LNCAP (cell line): Measurements from ENCODE around the gene HDAC4.

Experiments
- TF ChIP-seq, protein P1 (sequence below): fragments of 450-650 bp; IDR thresholded peaks from 2 replicates; pipeline ENCODE4 v1.5.1; 2017; ENCODE audit warnings: mild to moderate bottlenecking

The HDAC4 gene

DNA sequence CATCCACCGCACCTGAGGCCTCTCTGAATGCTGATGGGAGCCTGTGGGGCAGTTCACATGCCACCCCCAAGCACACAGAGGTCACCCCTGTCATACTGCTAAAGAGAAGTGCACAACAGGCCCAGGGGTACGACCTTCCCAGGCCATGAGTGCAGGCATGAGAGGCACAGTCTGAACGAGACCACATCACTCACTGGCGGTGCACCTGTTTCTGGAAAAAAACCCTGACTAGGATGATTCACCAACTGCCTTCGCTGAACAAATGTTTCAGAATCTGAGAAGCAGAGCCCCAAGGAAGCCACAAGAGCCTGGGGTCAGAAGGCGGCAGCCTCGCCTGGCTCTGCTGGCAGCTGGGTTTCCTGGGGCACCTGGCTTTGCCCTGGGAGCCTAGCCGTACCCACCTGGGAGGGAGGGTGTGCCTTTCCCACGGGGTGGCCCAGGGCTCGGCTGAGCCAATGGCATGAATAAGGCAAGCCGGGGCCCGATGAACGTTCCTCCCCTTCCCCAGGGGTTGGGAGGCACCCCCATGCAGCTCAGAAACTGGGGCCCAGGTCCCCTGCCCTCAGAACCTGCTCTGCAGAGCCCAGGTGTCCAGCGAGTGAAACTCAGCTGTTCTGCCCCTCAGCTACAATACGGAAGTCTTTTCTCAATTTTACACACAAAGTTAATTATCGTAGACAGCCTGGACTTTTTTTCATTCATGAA, 73.8 kb downstream of the HDAC4 start:
- TF ChIP-seq, protein P1, sequence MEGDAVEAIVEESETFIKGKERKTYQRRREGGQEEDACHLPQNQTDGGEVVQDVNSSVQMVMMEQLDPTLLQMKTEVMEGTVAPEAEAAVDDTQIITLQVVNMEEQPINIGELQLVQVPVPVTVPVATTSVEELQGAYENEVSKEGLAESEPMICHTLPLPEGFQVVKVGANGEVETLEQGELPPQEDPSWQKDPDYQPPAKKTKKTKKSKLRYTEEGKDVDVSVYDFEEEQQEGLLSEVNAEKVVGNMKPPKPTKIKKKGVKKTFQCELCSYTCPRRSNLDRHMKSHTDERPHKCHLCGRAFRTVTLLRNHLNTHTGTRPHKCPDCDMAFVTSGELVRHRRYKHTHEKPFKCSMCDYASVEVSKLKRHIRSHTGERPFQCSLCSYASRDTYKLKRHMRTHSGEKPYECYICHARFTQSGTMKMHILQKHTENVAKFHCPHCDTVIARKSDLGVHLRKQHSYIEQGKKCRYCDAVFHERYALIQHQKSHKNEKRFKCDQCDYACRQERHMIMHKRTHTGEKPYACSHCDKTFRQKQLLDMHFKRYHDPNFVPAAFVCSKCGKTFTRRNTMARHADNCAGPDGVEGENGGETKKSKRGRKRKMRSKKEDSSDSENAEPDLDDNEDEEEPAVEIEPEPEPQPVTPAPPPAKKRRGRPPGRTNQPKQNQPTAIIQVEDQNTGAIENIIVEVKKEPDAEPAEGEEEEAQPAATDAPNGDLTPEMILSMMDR: no peak

DNA sequence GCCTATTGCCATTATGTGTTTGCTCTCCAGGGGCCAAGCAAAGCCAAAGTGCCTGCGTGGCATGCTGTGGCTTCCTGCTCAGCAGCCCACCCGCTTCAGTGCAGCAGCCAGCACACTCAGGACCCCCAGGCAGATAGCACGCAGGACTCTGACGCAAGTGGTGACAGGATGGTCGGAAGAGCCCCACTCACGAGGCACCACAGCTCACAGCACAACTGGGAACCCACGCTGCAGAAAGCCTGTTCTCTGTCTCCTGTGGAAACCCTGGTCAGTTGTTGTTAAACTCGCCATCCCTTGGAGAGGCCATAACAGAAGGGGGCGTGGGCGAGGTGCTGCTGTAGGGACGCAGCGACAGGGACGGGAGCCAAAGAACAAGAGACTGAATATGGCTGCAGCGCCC, 76.4 kb downstream of the HDAC4 start:
- TF ChIP-seq, protein P1: no peak

DNA sequence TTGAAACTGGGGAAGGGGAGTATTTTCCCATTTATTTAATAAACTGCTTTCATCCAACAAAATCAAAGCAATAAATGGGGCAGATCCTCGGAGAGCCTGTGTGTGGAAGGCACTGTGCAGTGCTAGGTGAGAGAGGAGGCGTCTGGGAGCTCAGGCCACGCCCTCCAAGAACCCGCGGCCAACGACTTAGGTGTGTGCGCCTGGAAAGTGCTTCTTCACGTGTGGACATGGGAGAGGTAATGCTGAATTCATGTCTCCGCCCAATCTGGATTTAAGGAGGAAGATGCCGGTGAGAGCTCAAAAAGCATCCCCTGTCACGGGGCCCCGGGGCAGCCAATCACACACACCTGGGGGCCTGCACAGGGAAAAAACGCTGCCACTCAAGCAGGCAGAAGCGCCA, 77.4 kb downstream of the HDAC4 start:
- TF ChIP-seq, protein P1: no peak

DNA sequence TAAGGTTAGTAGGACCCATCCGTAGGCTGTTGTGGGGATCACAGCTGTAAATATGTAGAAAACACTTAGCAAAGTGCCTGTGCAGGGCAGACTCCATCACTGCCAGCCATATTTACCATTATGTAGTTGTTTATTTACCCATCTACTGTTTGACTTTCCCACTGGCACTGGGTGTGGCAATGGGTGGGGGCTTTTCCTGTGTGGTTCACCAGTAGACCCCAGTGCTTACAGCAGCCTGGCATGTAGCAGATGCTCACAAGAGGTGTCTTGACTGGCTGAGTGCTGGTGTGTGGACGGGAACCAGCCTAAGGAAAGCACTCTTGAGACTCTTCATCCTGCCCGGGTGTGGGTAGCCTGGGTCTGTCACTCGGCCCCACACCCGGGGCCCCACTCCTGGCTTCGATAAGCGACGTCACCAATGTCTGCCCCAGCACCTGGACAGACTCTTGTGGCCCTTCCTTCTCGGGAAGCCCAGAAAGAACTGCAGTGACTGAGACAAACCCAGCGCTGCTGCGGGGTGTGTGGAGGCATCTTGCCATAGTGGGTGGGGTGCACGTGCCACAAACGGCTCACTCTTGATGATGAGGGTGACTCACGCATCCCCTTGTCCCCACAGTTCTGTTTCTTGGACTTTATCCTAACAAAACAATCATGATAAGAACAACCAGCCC, 78.3 kb downstream of the HDAC4 start:
- TF ChIP-seq, protein P1: no peak

DNA sequence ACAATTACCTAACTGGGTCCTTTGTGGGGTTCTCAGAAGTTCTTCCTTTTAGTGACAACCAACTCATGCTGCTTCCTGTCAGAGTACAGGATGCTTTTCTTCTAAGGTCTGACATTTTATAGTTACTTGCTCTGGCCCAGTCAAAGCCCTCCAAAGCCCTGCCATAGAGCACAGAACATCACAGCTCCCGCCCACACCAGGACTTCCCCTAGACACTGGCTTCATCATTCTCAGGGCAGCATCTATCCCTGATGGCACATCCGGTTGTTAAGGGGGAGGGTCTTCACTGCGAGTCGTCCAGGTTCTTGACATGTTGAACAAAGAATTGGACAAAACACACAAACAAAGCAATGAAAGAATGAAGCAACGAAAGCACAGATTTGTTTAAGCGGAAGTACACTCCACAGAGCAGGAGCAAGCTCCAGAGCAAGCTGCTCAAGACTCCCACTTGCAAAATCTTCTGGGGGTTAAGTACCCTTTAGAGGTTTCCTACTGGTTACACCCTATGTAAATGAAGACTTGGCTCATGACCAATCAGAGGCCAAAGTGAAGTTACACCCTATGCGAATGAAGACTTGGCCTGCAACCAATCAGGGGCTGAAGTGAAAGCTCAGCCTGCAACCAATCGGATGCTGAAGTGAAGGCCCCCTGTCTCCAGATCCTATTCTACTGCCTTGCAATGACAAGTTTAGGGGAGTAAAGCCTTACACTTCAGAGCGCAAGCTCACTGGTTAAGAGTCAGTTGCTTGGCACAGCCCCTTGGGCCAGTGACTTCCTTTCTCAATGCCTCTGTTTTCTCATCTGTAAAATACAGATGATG, 79.0 kb downstream of the HDAC4 start:
- TF ChIP-seq, protein P1: no peak

DNA sequence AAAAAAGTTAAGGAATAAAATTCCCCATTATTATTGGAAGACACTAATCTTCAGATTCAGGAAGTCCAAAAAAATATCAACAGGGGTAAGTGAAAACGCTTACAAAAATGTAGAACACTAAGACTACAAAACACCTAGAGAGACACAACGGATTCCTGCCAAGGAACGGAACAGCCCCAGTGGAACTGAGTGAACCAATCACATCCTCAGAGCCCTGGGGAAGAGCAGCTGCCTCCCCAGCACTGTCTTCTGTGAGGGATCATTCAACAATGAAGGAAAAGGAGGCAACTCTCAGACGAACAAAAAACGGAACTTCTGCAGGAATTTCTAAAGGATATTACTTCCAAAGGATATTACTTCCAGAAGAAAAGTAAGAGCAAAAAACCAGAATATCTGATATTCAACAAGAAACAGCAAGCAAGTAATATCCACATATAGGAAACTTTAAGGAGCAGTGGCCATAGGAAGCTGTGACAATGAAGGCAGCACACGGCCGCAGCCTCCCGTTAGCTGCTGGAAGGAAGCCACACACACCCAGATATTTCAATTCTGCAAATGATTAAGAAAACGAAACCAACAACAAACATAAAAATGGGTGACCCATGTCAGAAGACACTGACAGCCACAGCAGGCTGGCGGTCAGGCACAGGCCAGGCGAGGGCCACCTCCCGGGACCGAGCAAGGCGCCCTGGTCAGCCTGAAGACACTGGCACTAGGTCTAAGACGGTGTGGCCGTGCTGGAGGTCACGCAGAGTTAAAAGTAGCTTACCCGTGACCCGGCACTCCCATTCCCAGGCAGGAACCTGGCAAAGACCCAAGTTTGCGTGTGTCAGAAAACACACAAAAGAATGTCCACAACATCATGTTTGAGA, 81.8 kb downstream of the HDAC4 start:
- TF ChIP-seq, protein P1: no peak

DNA sequence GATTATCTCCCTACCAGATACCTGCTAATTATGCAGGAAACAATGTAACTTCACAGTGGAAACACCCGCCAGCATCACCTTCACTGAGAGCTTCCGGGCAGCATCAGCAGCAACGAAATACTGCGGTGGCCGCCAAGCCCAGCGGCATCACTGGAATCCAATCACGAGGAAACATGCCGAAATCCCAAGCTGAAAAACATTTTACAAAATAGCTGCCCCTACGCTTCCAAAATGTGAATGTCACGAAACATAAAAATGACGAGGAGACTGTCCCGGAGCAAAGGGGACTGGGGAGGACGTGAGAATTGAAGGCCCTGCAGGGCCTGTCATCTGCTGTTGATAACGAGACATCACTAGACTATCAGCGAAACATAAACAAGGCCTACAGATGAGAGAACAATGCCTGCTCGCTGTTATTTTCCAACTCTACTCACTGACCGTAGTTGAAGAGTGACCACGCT, 82.6 kb downstream of the HDAC4 start:
- TF ChIP-seq, protein P1: no peak
